ENCODE data around the gene ALCAM.

DNA sequence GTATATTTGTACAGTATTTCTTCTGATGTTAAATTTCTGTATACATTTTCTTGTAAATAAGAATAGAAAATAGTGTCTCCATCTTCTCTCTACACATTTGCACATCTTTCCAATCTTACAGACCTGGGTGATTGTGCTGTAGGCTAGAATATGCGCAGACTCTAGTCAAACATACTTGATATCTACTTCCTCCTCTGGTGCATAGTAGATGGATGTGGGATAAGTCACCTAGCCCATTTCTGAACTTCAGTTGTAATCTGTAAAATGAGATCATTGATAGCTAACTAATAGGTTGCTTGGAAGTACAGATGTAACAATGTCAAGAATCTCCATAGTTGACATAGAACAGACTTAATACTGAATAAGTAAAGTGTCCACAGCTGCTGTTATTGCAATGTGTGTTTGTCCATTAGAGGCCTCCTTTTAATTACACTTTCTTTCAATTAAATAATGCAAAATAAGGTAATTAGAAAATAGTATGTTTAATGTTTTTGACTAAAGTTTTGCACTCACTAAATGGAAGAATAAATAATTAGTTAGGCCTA, 46.7 kb downstream of the ALCAM start:
- TF ChIP-seq EP300 (IDR thresholded peaks at IDR 0.05) (no peak), POLR2AphosphoS5 (IDR thresholded peaks at IDR 0.05) (no peak), POLR2A (IDR thresholded peaks at IDR 0.05) (no peak)
- TF ChIP-seq, protein P1, sequence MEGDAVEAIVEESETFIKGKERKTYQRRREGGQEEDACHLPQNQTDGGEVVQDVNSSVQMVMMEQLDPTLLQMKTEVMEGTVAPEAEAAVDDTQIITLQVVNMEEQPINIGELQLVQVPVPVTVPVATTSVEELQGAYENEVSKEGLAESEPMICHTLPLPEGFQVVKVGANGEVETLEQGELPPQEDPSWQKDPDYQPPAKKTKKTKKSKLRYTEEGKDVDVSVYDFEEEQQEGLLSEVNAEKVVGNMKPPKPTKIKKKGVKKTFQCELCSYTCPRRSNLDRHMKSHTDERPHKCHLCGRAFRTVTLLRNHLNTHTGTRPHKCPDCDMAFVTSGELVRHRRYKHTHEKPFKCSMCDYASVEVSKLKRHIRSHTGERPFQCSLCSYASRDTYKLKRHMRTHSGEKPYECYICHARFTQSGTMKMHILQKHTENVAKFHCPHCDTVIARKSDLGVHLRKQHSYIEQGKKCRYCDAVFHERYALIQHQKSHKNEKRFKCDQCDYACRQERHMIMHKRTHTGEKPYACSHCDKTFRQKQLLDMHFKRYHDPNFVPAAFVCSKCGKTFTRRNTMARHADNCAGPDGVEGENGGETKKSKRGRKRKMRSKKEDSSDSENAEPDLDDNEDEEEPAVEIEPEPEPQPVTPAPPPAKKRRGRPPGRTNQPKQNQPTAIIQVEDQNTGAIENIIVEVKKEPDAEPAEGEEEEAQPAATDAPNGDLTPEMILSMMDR (IDR thresholded peaks at IDR 0.05), result no peak
